Natural killer cell (primary cell): ENCODE results near the gene PRDX5. TPM values are rescaled to one million over a fixed set of nuclear protein-coding genes. Genes with fewer than 3 reads are reported as not detected.

Experiments
- ATAC-seq, 3 donors: fragments of 150-1000 bp in 2 of 3; fragments of 200-7000 bp in 1 of 3; cut with Tn5 transposase; 1 replicate in 1 of 3; 2 replicates in 2 of 3; pipeline ENCODE4 v1.10.0; 2021; ENCODE audit warnings: mild to moderate bottlenecking in 2 of 3, moderate library complexity in 2 of 3
- DNase-seq, 2 donors: peaks; one replicate each; pipeline versions ENCODE4 v3.0.0 to v3.0.0-alpha.2; 2013 to 2021; ENCODE audit warnings: mixed read lengths in 1 of 2
- H3K27ac ChIP-seq: one replicate; pipeline ENCODE4 v1.5.1; 2013; ENCODE audit warnings: mild to moderate bottlenecking, low read length
- H3K27me3 ChIP-seq: one replicate; pipeline ENCODE4 v1.6.1; 2013; ENCODE audit warnings: low read length; ENCODE audit not compliant: control insufficient read depth, insufficient read depth
- H3K36me3 ChIP-seq: one replicate; pipeline ENCODE4 v1.6.1; 2013; ENCODE audit warnings: low read length; ENCODE audit not compliant: control insufficient read depth, insufficient read depth
- H3K4me1 ChIP-seq: one replicate; pipeline ENCODE4 v1.6.1; 2013; ENCODE audit warnings: low read length; ENCODE audit not compliant: control insufficient read depth, insufficient read depth
- H3K4me3 ChIP-seq: one replicate; pipeline ENCODE4 v1.5.1; 2013; ENCODE audit warnings: low read length
- H3K9me3 ChIP-seq: one replicate; pipeline ENCODE4 v1.6.1; 2013; ENCODE audit warnings: low read length; ENCODE audit not compliant: control insufficient read depth, insufficient read depth
- H3K27ac Mint-ChIP-seq, 2 donors: one replicate each; pipeline ENCODE4 v1.8.0; 2022; ENCODE audit warnings: mild to moderate bottlenecking in 2 of 2, mixed read lengths in 2 of 2, moderate library complexity in 1 of 2
- H3K27me3 Mint-ChIP-seq, 2 donors: one replicate each; pipeline ENCODE4 v1.8.0; 2022; ENCODE audit warnings: low read depth in 2 of 2, mixed read lengths in 2 of 2
- H3K36me3 Mint-ChIP-seq: one replicate; pipeline ENCODE4 v1.8.0; 2022; ENCODE audit warnings: mixed read lengths
- H3K4me1 Mint-ChIP-seq, 2 donors: one replicate each; pipeline ENCODE4 v1.8.0; 2022; ENCODE audit warnings: mixed read lengths in 2 of 2
- H3K4me3 Mint-ChIP-seq: one replicate; pipeline ENCODE4 v1.8.0; 2022; ENCODE audit warnings: mild to moderate bottlenecking, moderate library complexity, mixed read lengths
- H3K9me3 Mint-ChIP-seq, 2 donors: one replicate each; pipeline ENCODE4 v1.8.0; 2022; ENCODE audit warnings: mixed read lengths in 2 of 2
- CTCF ChIP-seq: fragments of 200-600 bp; IDR thresholded peaks from one replicate; pipeline ENCODE4 v1.8.0; 2022; ENCODE audit warnings: antibody characterized with exemption
- WGBS: methylation state at CpG from one replicate; pipeline ENCODE4 v1.1.7; 2013; ENCODE audit warnings: missing lambda C conversion rate; ENCODE audit not compliant: insufficient coverage; 5-methylcytosine and 5-hydroxymethylcytosine counted together
- intact Hi-C: fragments of 100-400 bp; cut with micrococcal nuclease; formaldehyde crosslinking; loops from one replicate; pipeline ENCODE4 v1.14.2; 2022
- total RNA-seq, 4 donors: library from RNA; stranded (reverse); fragments of 120-200 nt in 1 of 4; gene quantifications; one replicate each; pipeline versions ENCODE4 v1.2.3 to v1.2.4, GENCODE V29; 2013 to 2022

The PRDX5 gene
- total RNA-seq, 3 donors from 2014 or later (not counting 1 experiment from before 2014, with no cell fraction given): 85.9 to 104 (median 88.8) TPM

- peak in 1 of 2 donors; percentile 14 for DNase-seq
- no peak overlapping the region for H3K27ac ChIP-seq
- WGBS: 84% methylated on average over 28 of the region's 29 CpGs
- intact Hi-C loops: loop anchor here (5.0 kb wide), 2 partner anchors 36 to 136 kb away; partner anchors contain the start of genes ESRRA and FERMT3
- Mint-ChIP-seq H3K4me1 (peaks cover 28 to 63% of the 10 kb centered on the region in 2 donors), H3K4me3 (no peak overlapping the region), H3K27ac (peak overlapping the region in 1 of 2 donors; percentile 98), H3K36me3 (no peaks in the 10 kb centered on the region), H3K27me3 (no peaks in the 10 kb centered on the region), H3K9me3 (no peaks in the 10 kb centered on the region)
- peak in 1 of 3 donors; percentile 2 for ATAC-seq
- no peak overlapping the region for H3K4me3 ChIP-seq
- peaks cover 49% of the 10 kb centered on the region for H3K36me3 ChIP-seq
- no peak for TF ChIP-seq CTCF
- H3K9me3 ChIP-seq: no peaks in the 10 kb centered on the region
- no peaks in the 10 kb centered on the region for H3K27me3 ChIP-seq
- peaks cover 48% of the 10 kb centered on the region for H3K4me1 ChIP-seq
These were observed 25.2 kb downstream of the PRDX5 start for GRCh38 chr11:64342869-64343745.

- intact Hi-C loops: loop anchor here (5.0 kb wide), 2 partner anchors 37 to 137 kb away; partner anchors contain the start of genes ESRRA and FERMT3
These were observed 26.0 kb downstream of the PRDX5 start for GRCh38 chr11:64343767-64344559.

GRCh38 chr11:64344787-64345186, 26.9 kb downstream of the PRDX5 start:
- DNase-seq (no peak), ATAC-seq (no peak)
- Mint-ChIP-seq H3K36me3 (no peaks in the 10 kb centered on the region), H3K9me3 (no peaks in the 10 kb centered on the region), H3K27ac (no peak overlapping the region), H3K4me3 (no peak overlapping the region), H3K4me1 (peaks cover 18 to 50% of the 10 kb centered on the region in 2 donors), H3K27me3 (no peaks in the 10 kb centered on the region)
- no peak for TF ChIP-seq CTCF
- intact Hi-C loops: loop anchor here (5.0 kb wide), 2 partner anchors 37 to 137 kb away; partner anchors contain the start of genes ESRRA and FERMT3
- WGBS: 97% methylated on average over 28 of the region's 28 CpGs
- no peak overlapping the region for H3K27ac ChIP-seq
- no peaks in the 10 kb centered on the region for H3K27me3 ChIP-seq
- H3K4me1 ChIP-seq: peaks cover 37% of the 10 kb centered on the region
- peaks cover 52% of the 10 kb centered on the region for H3K36me3 ChIP-seq
- H3K9me3 ChIP-seq: no peaks in the 10 kb centered on the region
- no peak overlapping the region for H3K4me3 ChIP-seq

More at GRCh38 chr11:64343767-64344559, 26.0 kb downstream of the PRDX5 start:
- DNase-seq: peak in 1 of 2 donors; percentile 29
- H3K9me3 Mint-ChIP-seq: no peaks in the 10 kb centered on the region
- TF ChIP-seq CTCF: no peak
- ATAC-seq: no peak
- no peaks in the 10 kb centered on the region for H3K27me3 Mint-ChIP-seq
- no peak overlapping the region for H3K27ac ChIP-seq
- peaks cover 49% of the 10 kb centered on the region for H3K36me3 ChIP-seq
- no peak overlapping the region for H3K4me3 ChIP-seq
- no peaks in the 10 kb centered on the region for H3K36me3 Mint-ChIP-seq
- H3K4me3 Mint-ChIP-seq: no peak overlapping the region
- no peaks in the 10 kb centered on the region for H3K9me3 ChIP-seq
- H3K4me1 ChIP-seq: peaks cover 45% of the 10 kb centered on the region
- H3K27me3 ChIP-seq: no peaks in the 10 kb centered on the region
- H3K27ac Mint-ChIP-seq: no peak overlapping the region
- H3K4me1 Mint-ChIP-seq: peaks cover 26 to 59% of the 10 kb centered on the region in 2 donors
- WGBS: 95% methylated on average over 18 of the region's 18 CpGs
